ENCODE results near the gene ZSCAN18. TPM values are rescaled to one million over a fixed set of nuclear protein-coding genes. Genes with fewer than 3 reads are reported as not detected.

ZSCAN18 gene
- polyA plus RNA-seq, 4 donors: 76.2 to 122 (median 83.3) TPM

DNA sequence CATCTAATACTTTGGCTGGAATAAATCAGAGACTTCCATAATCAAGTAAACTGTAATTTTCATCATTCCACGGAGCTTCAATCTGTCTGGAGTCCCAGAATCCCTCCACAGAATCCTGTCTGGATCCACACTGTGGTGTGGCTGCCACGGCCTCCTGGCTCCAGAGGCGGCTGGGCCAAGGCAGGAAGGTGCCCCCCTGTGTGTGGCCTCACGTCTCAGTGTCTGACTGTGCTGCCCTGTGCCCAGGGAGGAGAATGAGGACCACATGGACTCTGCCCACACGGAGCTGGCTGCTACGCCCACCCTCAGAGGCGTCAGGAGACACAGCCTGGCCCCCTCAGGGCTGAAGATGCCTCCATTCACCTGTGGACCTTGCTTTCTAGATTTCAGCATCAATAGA, 51.2 kb downstream of the ZSCAN18 start:
- no peak for DNase-seq (ENCODE audit: low read depth in 4 of 4, low spot score in 3 of 4)

DNA sequence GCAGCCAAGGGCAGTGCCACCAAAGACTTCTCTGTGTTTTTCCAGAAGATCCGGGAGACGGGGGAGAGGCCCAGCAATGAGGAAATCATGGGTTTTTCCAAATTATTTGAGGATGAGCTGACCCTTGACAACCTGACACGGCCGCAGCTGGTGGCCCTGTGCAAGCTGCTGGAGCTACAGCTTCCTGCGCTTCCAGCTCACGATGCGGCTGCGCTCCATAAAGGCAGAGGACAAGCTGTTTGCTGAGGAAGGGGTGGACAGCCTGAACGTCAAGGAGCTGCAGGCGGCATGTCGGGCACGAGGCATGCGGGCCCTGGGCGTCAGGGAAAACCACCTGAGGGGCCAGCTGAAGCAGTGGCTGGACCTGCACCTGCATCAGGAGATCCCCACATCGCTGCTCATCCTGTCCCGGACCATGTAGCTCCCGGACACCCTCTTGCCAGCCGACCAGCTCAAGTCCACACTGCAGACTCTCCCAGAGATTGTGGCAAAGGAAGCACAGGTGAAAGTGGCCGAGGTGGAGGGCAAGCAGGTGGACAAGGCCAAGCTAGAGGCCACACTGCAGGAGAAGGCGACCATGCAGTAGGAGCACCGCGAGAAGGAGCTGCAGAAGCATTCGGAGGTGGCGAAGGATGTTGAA, 52.5 kb downstream of the ZSCAN18 start:
- DNase-seq (ENCODE audit: low read depth in 4 of 4, low spot score in 3 of 4): no peak

DNA sequence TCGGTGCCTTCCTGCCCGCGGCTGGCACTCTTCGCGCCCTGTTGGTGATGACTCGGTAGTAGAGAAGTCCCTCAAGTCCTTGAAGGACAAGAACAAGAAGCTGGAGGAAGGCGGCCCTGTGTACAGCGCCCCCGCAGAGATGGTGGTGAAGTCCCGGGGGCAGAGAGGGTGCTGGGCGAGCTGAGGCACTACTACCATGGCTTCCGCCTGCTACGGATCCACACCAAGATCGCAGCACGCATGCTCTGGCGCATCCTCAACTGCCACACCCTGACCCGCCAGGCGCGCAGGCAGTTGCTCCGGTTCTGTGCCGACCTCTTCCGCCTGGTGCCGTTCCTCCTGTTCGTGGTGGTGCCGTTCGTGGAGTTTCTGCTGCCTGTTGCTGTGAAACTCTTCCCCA, 53.1 kb downstream of the ZSCAN18 start:
- DNase-seq (ENCODE audit: low read depth in 4 of 4, low spot score in 3 of 4): no peak

DNA sequence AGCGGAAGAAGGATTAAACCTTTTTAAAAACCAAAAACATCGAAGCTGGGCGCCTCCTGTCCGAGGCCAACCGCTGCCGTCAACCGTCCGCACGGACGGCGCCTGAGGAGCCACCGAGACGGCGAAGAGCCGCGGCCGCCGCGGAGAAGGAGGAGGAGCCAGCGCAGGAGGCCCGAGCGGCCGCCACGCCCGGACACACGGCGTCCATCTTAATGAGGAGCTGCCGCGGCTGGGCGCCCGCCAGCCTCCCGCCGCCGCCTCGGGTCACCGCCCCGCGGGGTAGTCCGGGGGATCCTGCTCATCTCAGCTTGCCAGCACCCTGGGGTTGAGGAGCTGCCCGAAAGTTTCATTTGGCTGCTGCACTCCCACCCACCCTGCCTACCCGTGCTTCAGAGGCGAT, 53.6 kb downstream of the ZSCAN18 start:
- no peak for DNase-seq (ENCODE audit: low read depth in 4 of 4, low spot score in 3 of 4)

DNA sequence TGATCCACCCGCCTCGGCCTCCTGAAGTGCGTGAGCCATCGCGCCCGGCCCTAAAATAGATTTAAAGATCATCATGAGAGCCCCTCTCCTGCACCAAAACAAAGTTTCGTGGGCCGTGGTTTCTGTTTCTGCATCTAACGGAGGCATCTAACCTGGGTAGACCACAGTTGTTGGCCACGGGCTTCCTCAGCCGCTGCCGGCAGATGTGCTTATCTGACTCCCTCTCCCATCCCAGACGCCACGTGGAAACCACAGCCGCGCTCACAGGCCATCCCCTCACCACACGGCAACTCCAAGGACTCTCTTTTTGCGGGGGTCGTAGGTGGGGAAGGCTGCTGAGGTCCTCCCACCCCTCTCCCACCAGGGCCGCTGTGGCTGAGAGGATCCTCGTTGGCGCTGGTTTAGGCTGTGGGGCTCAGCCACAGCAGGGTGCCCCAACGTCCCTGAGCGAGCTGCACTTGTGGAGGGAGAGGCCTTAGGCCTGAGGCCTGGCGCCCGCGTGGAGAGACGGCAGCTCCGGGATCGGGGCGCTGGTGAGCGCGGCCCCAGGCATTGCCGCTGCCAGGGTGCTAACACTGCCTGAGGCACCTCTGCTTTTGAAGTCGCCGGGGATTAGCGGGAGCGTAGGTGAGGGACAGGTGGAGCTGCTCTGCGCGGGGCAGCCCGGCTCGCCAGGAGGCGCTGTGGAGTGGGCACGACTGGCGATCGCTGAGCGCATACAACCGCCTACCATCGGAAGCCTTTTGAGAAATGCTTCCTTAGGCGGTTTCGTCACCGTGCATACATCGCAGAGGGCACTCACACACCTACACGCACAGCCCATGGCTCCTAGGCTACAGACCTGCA, 55.3 kb downstream of the ZSCAN18 start:
- no peak for DNase-seq (ENCODE audit: low read depth in 4 of 4, low spot score in 3 of 4)

DNA sequence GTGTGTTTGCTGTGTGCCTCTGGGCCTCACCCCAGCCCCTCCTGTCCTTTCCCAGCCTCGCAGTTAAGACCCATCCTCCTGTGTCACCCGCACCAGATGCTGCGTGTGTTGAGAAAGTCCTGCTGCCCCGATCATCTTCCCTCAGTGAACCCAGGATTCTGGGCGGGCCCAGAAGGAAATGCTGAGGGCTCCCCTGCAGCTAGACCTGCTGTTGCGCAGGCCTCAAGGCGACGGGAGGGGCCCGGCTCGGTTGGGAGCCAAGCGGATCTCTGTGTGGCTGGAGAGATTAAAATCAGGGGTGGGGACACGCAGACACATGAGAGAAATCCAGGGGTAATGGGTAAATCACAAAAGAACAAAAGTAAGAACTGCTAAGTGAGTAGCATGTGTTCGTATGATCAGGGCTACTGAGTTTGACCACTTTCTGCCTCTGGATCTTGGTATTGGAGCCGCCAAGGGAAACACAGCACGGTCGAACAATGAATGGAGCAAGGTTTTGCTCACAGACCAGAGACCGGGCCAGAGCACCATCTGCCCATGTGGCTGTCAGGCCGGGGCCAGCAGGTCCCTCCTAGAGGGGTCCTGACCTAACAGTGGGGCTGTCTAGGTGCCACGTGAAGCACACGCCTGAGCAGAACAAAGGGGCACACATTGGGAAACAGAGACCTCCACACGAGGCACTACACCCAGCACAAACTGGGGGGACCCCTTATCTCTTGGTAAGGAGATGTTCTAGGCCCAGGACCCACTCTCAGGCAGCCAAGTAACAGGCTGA, 57.1 kb downstream of the ZSCAN18 start:
- no peak for DNase-seq (ENCODE audit: low read depth in 4 of 4, low spot score in 3 of 4)

DNA sequence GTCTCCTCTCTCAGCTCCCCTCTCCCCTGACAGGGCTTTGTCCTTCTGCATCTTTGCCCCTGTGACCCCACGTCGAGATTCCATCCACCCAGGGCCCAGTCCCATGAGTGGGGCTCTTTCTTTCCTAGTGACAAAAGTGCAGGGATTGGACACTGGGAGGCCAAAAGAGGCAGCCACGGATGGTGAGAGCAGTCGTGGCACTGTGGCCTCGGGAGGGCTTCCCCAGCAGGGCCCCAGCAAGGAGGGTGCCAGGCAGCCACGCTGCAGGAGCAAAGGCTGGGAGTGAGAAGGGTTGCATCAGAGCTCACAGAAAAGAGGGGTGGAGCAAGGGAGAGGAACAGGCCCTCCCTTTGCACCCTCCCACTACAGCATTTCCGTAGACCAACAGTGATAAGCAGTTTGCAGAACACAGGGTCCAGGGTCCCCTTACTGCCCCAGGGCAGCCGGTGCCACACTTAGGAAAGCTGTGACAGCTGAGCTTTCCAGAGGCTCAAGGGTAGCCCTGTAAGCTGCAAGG, 59.3 kb downstream of the ZSCAN18 start:
- no peak for DNase-seq (ENCODE audit: low read depth in 4 of 4, low spot score in 3 of 4)

DNA sequence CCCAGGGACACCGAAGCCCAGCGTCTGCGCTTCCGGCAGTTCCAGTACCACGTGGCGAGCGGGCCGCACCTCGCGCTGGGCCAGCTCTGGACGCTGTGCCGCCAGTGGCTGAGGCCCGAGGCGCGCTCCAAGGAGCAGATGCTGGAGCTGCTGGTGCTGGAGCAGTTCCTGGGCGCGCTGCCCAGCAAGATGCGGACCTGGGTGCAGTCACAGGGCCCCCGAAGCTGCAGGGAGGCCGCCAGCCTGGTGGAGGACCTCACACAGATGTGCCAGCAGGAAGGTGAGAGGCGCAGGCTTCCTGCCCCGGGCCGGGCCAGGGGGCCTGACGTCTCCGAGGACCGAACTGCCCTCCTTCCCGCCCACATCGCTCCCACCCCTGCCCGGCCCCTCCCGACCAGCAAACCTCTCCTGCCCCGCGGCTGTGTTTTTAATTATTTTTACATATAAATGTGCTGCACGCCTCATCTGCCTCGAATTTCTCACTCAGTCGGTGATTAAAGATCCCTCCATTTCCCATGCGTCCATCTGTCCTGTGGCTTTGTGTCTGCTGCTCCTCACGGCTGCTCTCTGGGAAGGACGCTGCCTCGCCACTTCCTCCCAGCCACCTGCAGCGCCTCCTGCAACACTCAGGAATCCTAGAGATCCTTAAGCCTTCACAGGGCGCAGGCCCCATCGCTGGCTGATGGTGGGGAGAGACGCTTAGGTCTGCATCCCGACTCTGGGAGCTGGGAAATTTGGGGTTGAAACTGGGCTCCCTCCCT, 59.9 kb downstream of the ZSCAN18 start:
- no peak for DNase-seq (ENCODE audit: low read depth in 4 of 4, low spot score in 3 of 4)

DNA sequence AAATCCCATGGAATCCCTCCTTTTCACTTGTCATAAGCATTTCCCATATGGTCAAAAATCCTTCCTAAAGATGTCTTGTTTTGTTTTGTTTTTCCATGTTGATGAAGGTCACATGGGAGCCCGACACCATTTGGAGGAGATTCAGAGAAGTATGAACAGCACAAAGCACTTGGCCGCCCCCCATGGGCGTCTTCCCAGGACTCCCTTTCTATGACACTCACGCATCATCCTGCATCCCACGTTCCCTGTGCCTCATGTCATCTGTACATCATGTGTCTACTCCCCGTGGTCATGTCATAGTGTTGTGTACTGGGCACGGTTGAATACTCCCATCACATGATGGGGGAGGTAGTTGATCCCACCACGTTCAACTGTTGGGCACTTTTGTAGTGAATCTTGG, 62.2 kb downstream of the ZSCAN18 start:
- DNase-seq (ENCODE audit: low read depth in 4 of 4, low spot score in 3 of 4): no peak

DNA sequence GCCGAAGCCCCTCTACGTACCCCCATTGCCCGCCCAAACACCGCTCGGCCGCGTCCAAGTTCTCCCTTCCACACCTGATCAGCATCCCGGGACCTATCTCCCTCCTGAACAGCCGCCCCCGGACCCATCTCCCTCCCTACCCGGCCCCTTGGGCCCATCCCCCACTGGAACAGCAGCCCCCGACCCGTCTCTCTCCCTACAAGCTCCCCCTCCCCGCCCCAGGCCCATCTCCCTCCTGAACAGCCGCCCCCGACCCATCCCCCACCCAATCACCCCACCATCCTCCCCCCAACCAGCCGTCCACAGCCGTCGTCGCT, 63.6 kb downstream of the ZSCAN18 start:
- no peak for DNase-seq (ENCODE audit: low read depth in 4 of 4, low spot score in 3 of 4)

Other genes starting within 250 kb of the ZSCAN18 start
- 10 to 100 TPM; 19.6 to 41.0 (median 26.1) TPM for gene ZNF587, start 248.4 kb downstream of the ZSCAN18 start, polyA plus RNA-seq (ENCODE audit: insufficient read length in 4 of 4)
- 10 to 100 TPM; 36.3 to 84.0 (median 53.2) TPM for gene ZNF814, start 209.2 kb downstream of the ZSCAN18 start, polyA plus RNA-seq (ENCODE audit: insufficient read length in 4 of 4)
- gene ZNF417, start 181.6 kb downstream of the ZSCAN18 start, polyA plus RNA-seq (ENCODE audit: insufficient read length in 4 of 4): 10 to 100 TPM; 19.5 to 32.7 (median 25.6) TPM
- gene ZNF418, start 162.8 kb downstream of the ZSCAN18 start, polyA plus RNA-seq (ENCODE audit: insufficient read length in 4 of 4): 10 to 100 TPM; 15.4 to 27.7 (median 24.1) TPM
- 10 to 100 TPM in 2 of 4 donors, 1 to 10 TPM in 2; 7.3 to 10.8 (median 9.1) TPM for gene ZNF256, start 150.5 kb downstream of the ZSCAN18 start, polyA plus RNA-seq (ENCODE audit: insufficient read length in 4 of 4)
- gene C19orf18, start 123.7 kb downstream of the ZSCAN18 start, polyA plus RNA-seq (ENCODE audit: insufficient read length in 4 of 4): 1 to 10 TPM; 1.3 to 3.1 (median 2.2) TPM
- 10 to 100 TPM; 20.2 to 34.4 (median 30.8) TPM for gene ZNF606, start 95.4 kb downstream of the ZSCAN18 start, polyA plus RNA-seq (ENCODE audit: insufficient read length in 4 of 4)
- 1 to 10 TPM; 1.4 to 7.7 (median 2.5) TPM for gene ZSCAN1, start 64.2 kb downstream of the ZSCAN18 start, polyA plus RNA-seq (ENCODE audit: insufficient read length in 4 of 4)
- 10 to 100 TPM; 22.1 to 28.6 (median 23.9) TPM for gene ZNF135, start 38.9 kb downstream of the ZSCAN18 start, polyA plus RNA-seq (ENCODE audit: insufficient read length in 4 of 4)
- gene ZNF329, start 52.6 kb upstream of the ZSCAN18 start, polyA plus RNA-seq (ENCODE audit: insufficient read length in 4 of 4): 10 to 100 TPM; 17.7 to 24.3 (median 22.1) TPM
- 10 to 100 TPM; 13.0 to 24.0 (median 19.5) TPM for gene ZNF274, start 84.8 kb upstream of the ZSCAN18 start, polyA plus RNA-seq (ENCODE audit: insufficient read length in 4 of 4)
- 10 to 100 TPM; 23.4 to 40.1 (median 34.6) TPM for gene ZNF544, start 130.7 kb upstream of the ZSCAN18 start, polyA plus RNA-seq (ENCODE audit: insufficient read length in 4 of 4)
- gene ZNF8, start 180.7 kb upstream of the ZSCAN18 start, polyA plus RNA-seq (ENCODE audit: insufficient read length in 4 of 4): 1 to 10 TPM; 5.5 to 8.8 (median 8.0) TPM
- 10 to 100 TPM; 42.7 to 53.2 (median 46.3) TPM for gene ERVK3-1, start 207.1 kb upstream of the ZSCAN18 start, polyA plus RNA-seq (ENCODE audit: insufficient read length in 4 of 4)
- gene ZSCAN22, start 228.8 kb upstream of the ZSCAN18 start, polyA plus RNA-seq (ENCODE audit: insufficient read length in 4 of 4): 1 to 10 TPM; 3.5 to 4.2 (median 3.8) TPM